ENCODE measurements around the gene KCTD7.
A peak's percentile ranks its signal among the peaks of the same experiment; 100 is the strongest.
"Not testable (repeated sequence)": the region's sequence is repeated elsewhere in the genome, so short reads cannot be mapped to it uniquely, and the experiment has no call there.

Gene KCTD7

GRCh38 chr7:66619341-66619948, 9.2 kb upstream of the KCTD7 start:
- not testable (repeated sequence) for DNase-seq

GRCh38 chr7:66626331-66626934, 2.2 kb upstream of the KCTD7 start:
- no peak for DNase-seq

- peak in 1 of 2 donors; percentile 3 for DNase-seq
Measured at GRCh38 chr7:66627151-66627681, 1.5 kb upstream of the KCTD7 start.

GRCh38 chr7:66627881-66628360, 760 bp upstream of the KCTD7 start:
- no peak for DNase-seq

- DNase-seq, result no peak
Measured at GRCh38 chr7:66629222-66630062, 761 bp downstream of the KCTD7 start.

GRCh38 chr7:66630531-66630930, 1.9 kb downstream of the KCTD7 start:
- DNase-seq, result no peak

GRCh38 chr7:66631471-66631870, 2.8 kb downstream of the KCTD7 start:
- peak in 1 of 2 donors; percentile 38 for DNase-seq

- no peak for DNase-seq
Measured at GRCh38 chr7:66634816-66635215, 6.1 kb downstream of the KCTD7 start.

- not testable (repeated sequence) for DNase-seq
Measured at GRCh38 chr7:66635322-66635981, 6.8 kb downstream of the KCTD7 start.

GRCh38 chr7:66635982-66636546, 7.4 kb downstream of the KCTD7 start:
- DNase-seq, result peak in 1 of 2 donors; percentile 8

GRCh38 chr7:66638309-66639099, 9.8 kb downstream of the KCTD7 start:
- no peak for DNase-seq

GRCh38 chr7:66639773-66640172, 11.1 kb downstream of the KCTD7 start:
- no peak for DNase-seq

GRCh38 chr7:66640802-66641525, 12.3 kb downstream of the KCTD7 start:
- no peak for DNase-seq

- no peak for DNase-seq
Measured at GRCh38 chr7:66641526-66641871, 12.8 kb downstream of the KCTD7 start.

- DNase-seq, result no peak
Measured at GRCh38 chr7:66642186-66642585, 13.5 kb downstream of the KCTD7 start.

- DNase-seq, result no peak
Measured at GRCh38 chr7:66642932-66643331, 14.3 kb downstream of the KCTD7 start.

GRCh38 chr7:66643395-66643794, 14.7 kb downstream of the KCTD7 start:
- DNase-seq, result no peak

- DNase-seq, result not testable (repeated sequence)
Measured at GRCh38 chr7:66651026-66651425, 22.3 kb downstream of the KCTD7 start.

- DNase-seq, result not testable (repeated sequence)
Measured at GRCh38 chr7:66653719-66654274, 25.1 kb downstream of the KCTD7 start.

GRCh38 chr7:66654275-66655112, 25.8 kb downstream of the KCTD7 start:
- peak; percentile 97 to 98 for DNase-seq
